ENCODE results near the gene CFAP77.

Gene CFAP77

DNA sequence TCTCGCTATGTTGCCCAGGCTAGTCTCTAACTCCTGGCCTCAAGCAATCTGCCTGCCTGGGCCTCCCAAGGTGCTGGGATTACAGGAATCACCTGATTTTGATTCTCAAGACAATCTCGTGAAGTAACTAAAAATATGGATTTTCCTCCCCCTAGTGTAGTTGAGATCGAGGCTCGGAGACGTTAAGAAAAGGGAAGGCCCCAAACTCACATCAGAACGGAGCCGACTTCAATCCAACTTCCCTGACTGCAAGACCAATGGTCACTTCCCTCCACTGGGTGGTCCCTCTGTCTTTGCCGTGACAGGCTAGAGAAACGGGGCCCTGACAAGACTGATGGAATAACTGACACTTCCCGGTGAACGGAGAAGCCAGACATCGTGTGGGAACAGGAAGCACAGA, 200.7 kb downstream of the CFAP77 start:
- TF ChIP-seq MYC (IDR thresholded peaks at IDR 0.05; ENCODE audit: low read depth, low read length): no peak
- TF ChIP-seq POLR2A (IDR thresholded peaks at IDR 0.05; ENCODE audit: extremely low read depth, insufficient read length): no peak
- TF ChIP-seq, protein P1, sequence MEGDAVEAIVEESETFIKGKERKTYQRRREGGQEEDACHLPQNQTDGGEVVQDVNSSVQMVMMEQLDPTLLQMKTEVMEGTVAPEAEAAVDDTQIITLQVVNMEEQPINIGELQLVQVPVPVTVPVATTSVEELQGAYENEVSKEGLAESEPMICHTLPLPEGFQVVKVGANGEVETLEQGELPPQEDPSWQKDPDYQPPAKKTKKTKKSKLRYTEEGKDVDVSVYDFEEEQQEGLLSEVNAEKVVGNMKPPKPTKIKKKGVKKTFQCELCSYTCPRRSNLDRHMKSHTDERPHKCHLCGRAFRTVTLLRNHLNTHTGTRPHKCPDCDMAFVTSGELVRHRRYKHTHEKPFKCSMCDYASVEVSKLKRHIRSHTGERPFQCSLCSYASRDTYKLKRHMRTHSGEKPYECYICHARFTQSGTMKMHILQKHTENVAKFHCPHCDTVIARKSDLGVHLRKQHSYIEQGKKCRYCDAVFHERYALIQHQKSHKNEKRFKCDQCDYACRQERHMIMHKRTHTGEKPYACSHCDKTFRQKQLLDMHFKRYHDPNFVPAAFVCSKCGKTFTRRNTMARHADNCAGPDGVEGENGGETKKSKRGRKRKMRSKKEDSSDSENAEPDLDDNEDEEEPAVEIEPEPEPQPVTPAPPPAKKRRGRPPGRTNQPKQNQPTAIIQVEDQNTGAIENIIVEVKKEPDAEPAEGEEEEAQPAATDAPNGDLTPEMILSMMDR (IDR thresholded peaks at IDR 0.05; ENCODE audit: low read depth, low read length): no peak
- TF ChIP-seq, protein P2, sequence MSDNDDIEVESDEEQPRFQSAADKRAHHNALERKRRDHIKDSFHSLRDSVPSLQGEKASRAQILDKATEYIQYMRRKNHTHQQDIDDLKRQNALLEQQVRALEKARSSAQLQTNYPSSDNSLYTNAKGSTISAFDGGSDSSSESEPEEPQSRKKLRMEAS (IDR thresholded peaks at IDR 0.05; ENCODE audit: low read depth, low read length): no peak
- no peak overlapping the region for H3K4me3 ChIP-seq (ENCODE audit: low read depth, low read length)
- DNase-seq (ENCODE audit: low read depth): no peak

DNA sequence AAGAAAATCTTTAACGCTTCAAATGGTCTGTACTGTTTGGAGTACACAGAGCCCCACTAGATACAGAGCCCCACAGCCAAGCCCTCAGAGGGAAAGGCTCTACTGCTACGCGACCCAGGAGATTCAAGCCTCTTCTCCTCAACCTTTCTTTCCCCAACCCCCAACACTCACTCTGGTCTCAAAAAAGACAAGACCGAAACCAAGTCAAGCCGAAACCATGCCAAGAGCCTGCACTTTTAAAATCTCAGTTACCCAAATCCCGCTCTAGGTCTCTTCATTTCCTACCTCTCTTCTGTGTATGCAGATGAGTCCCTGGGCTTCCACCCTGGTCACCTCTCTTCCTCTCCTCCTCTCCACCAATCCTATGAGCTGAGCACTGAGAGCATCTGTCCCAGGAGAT, 204.3 kb downstream of the CFAP77 start:
- TF ChIP-seq POLR2A (IDR thresholded peaks at IDR 0.05; ENCODE audit: extremely low read depth, insufficient read length): no peak
- TF ChIP-seq MYC (IDR thresholded peaks at IDR 0.05; ENCODE audit: low read depth, low read length): no peak
- TF ChIP-seq, protein P2 (IDR thresholded peaks at IDR 0.05; ENCODE audit: low read depth, low read length): no peak
- TF ChIP-seq, protein P1 (IDR thresholded peaks at IDR 0.05; ENCODE audit: low read depth, low read length): no peak
- no peak for DNase-seq (ENCODE audit: low read depth)
- no peak overlapping the region for H3K4me3 ChIP-seq (ENCODE audit: low read depth, low read length)

DNA sequence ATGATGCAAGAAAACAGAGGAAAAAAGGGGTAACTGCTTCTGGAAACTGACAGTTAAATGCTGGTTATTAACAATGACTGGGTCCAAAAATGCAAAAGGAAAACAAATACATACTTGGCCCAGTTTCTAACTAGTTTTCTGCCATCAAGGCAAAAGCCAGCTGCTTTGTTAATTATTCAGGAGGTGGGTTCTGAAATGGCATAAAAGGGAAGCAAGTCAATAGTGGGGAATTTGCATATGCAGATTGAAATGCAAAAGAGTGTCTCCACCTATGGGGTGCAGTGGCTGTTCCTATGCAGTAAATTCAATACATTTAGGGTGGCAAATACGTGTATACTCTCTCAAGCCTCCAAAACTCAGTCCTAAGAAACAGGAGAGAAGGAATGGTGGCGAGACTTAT, 205.8 kb downstream of the CFAP77 start:
- TF ChIP-seq, protein P1 (IDR thresholded peaks at IDR 0.05; ENCODE audit: low read depth, low read length): no peak
- TF ChIP-seq MYC (IDR thresholded peaks at IDR 0.05; ENCODE audit: low read depth, low read length): no peak
- H3K4me3 ChIP-seq (ENCODE audit: low read depth, low read length): no peak overlapping the region
- no peak for DNase-seq (ENCODE audit: low read depth)

DNA sequence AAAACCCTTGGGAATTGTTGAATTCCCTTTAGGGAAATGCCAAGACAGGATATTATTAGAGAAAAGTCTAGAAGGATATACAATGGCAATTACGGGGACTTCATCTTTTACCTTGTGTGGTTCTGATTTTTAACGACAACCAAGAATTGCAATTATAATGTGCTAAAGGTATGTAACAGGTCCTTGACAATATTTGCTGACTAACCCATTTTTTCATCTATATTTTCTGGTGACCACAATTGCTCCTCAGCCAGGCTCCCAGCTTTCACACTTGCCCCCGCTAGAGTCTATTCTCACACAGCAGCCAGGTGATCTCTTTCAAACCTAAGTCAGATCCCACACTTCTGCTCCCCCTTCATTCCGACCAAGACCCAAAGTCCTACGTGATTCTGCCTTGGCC, 206.7 kb downstream of the CFAP77 start:
- TF ChIP-seq MYC (IDR thresholded peaks at IDR 0.05; ENCODE audit: low read depth, low read length) (no peak), POLR2A (IDR thresholded peaks at IDR 0.05; ENCODE audit: extremely low read depth, insufficient read length) (no peak)
- TF ChIP-seq, protein P2 (IDR thresholded peaks at IDR 0.05; ENCODE audit: low read depth, low read length): no peak
- TF ChIP-seq, protein P1 (IDR thresholded peaks at IDR 0.05; ENCODE audit: low read depth, low read length): no peak
- H3K4me3 ChIP-seq (ENCODE audit: low read depth, low read length): no peak overlapping the region
- DNase-seq (ENCODE audit: low read depth): no peak

DNA sequence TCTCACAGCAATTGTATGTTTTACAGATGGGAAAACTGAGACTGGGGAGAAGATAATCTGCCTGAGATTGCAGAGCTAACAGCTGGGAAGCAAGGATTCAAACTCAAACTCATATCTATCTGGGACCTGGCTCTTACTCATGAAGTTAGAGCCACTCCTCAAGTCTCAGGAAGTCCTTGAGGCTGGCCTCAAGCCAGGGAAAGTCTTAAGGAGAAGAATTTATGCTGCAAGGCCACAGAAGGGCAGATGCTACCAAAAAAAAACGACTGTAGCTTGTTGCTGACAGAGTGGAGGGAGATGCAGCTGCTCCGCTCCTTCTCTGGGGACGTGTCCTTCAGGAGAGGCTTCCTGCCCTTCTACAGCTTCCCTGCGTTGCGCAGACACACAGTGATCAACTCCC, 212.1 kb downstream of the CFAP77 start:
- no peak overlapping the region for H3K4me3 ChIP-seq (ENCODE audit: low read depth, low read length)
- DNase-seq (ENCODE audit: low read depth): no peak
- TF ChIP-seq POLR2A (IDR thresholded peaks at IDR 0.05; ENCODE audit: extremely low read depth, insufficient read length) (no peak), MYC (IDR thresholded peaks at IDR 0.05; ENCODE audit: low read depth, low read length) (no peak)
- TF ChIP-seq, protein P1 (IDR thresholded peaks at IDR 0.05; ENCODE audit: low read depth, low read length): no peak
- TF ChIP-seq, protein P2 (IDR thresholded peaks at IDR 0.05; ENCODE audit: low read depth, low read length): no peak

All from NB4 (cell line).